ENCODE measurements around the gene LTB4R.

Gene LTB4R

GRCh38 chr14:24279301-24280186 lies 31.8 kb upstream of the LTB4R start:
- DNase-seq, result no peak

GRCh38 chr14:24280797-24281460 lies 30.4 kb upstream of the LTB4R start:
- DNase-seq, result peak; percentile 14

- DNase-seq, result no peak
Observed at GRCh38 chr14:24281636-24282035, 29.7 kb upstream of the LTB4R start.

- DNase-seq, result no peak
Observed at GRCh38 chr14:24282736-24283135, 28.6 kb upstream of the LTB4R start.

GRCh38 chr14:24283796-24284460 lies 27.4 kb upstream of the LTB4R start:
- no peak for DNase-seq

GRCh38 chr14:24284501-24285035 lies 26.7 kb upstream of the LTB4R start:
- DNase-seq, result no peak

- no peak for DNase-seq
Observed at GRCh38 chr14:24285351-24285750, 26.0 kb upstream of the LTB4R start.

GRCh38 chr14:24286996-24287395 lies 24.3 kb upstream of the LTB4R start:
- DNase-seq, result no peak

- DNase-seq, result no peak
Observed at GRCh38 chr14:24289649-24290280, 21.5 kb upstream of the LTB4R start.

GRCh38 chr14:24290746-24291145 lies 20.6 kb upstream of the LTB4R start:
- DNase-seq, result no peak

GRCh38 chr14:24291446-24292117 lies 19.7 kb upstream of the LTB4R start:
- DNase-seq, result no peak

GRCh38 chr14:24292118-24292807 lies 19.0 kb upstream of the LTB4R start:
- no peak for DNase-seq

GRCh38 chr14:24293525-24293924 lies 17.8 kb upstream of the LTB4R start:
- no peak for DNase-seq

- DNase-seq, result peak; percentile 94
Observed at GRCh38 chr14:24296341-24297157, 14.8 kb upstream of the LTB4R start.

- peak; percentile 25 for DNase-seq
Observed at GRCh38 chr14:24297190-24297964, 13.9 kb upstream of the LTB4R start.

- DNase-seq, result peak; percentile 44
Observed at GRCh38 chr14:24298892-24299254, 12.4 kb upstream of the LTB4R start.

- peak; percentile 83 for DNase-seq
Observed at GRCh38 chr14:24299255-24300191, 11.8 kb upstream of the LTB4R start, which contains the start of the genes DHRS1 and NOP9. DHRS1 (minus strand) TSS chr14:24299780; CDS start chr14:24299106, 674 bp downstream. NOP9 (plus strand) TSS chr14:24299850; CDS start chr14:24299955, 105 bp downstream.

- no peak for DNase-seq
Observed at GRCh38 chr14:24300326-24300980, 10.8 kb upstream of the LTB4R start.

Measured in fibroblast of upper back skin (primary cell).